Chondrocyte (in vitro differentiated cells): ENCODE results near the gene SMIM20. TPM values are rescaled to one million over a fixed set of nuclear protein-coding genes. Genes with fewer than 3 reads are reported as not detected.

Source experiments
- DNase-seq: peaks from one replicate; pipeline ENCODE4 v3.0.0; 2021; ENCODE audit warnings: mixed read lengths, low spot score
- H3K27ac Mint-ChIP-seq: one replicate; pipeline ENCODE4 v1.8.0; 2021; ENCODE audit warnings: mild to moderate bottlenecking, moderate library complexity, mixed read lengths; ENCODE audit not compliant: unreplicated experiment
- H3K27me3 Mint-ChIP-seq: 2 replicates; pipeline ENCODE4 v1.8.0; 2021; ENCODE audit warnings: low read depth, mixed read lengths
- H3K36me3 Mint-ChIP-seq: 2 replicates; pipeline ENCODE4 v1.8.0; 2021; ENCODE audit warnings: low read depth, mixed read lengths
- H3K4me1 Mint-ChIP-seq: 2 replicates; pipeline ENCODE4 v1.8.0; 2021; ENCODE audit warnings: low read depth, mild to moderate bottlenecking, mixed read lengths
- H3K4me3 Mint-ChIP-seq: one replicate; pipeline ENCODE4 v1.8.0; 2021; ENCODE audit warnings: mild to moderate bottlenecking, moderate library complexity, mixed read lengths; ENCODE audit not compliant: unreplicated experiment
- H3K9me3 Mint-ChIP-seq: 2 replicates; pipeline ENCODE4 v1.8.0; 2021; ENCODE audit warnings: low read depth, mixed read lengths
- total RNA-seq: library from RNA; stranded (reverse); gene quantifications from 3 replicates; pipeline ENCODE4 v1.2.1, GENCODE V29; 2021
- TF ChIP-seq, protein P1 (sequence below): fragments of 200-600 bp; sonication (generic); IDR thresholded peaks from 2 replicates; pipeline ENCODE4 v1.5.0; 2021; ENCODE audit warnings: antibody characterized with exemption, mild to moderate bottlenecking, moderate library complexity

The SMIM20 gene
- total RNA-seq, 1 donor from 2014 or later, result 19.7 TPM

GRCh38 chr4:25913056-25913850 is 767 bp upstream of the SMIM20 start:
- Mint-ChIP-seq H3K27ac (peak overlapping the region; percentile 98), H3K27me3 (no peaks in the 10 kb centered on the region), H3K4me1 (peaks cover 29% of the 10 kb centered on the region), H3K36me3 (no peaks in the 10 kb centered on the region), H3K4me3 (peak overlapping the region; percentile 98), H3K9me3 (no peaks in the 10 kb centered on the region)
- no peak for DNase-seq
- TF ChIP-seq, protein P1, sequence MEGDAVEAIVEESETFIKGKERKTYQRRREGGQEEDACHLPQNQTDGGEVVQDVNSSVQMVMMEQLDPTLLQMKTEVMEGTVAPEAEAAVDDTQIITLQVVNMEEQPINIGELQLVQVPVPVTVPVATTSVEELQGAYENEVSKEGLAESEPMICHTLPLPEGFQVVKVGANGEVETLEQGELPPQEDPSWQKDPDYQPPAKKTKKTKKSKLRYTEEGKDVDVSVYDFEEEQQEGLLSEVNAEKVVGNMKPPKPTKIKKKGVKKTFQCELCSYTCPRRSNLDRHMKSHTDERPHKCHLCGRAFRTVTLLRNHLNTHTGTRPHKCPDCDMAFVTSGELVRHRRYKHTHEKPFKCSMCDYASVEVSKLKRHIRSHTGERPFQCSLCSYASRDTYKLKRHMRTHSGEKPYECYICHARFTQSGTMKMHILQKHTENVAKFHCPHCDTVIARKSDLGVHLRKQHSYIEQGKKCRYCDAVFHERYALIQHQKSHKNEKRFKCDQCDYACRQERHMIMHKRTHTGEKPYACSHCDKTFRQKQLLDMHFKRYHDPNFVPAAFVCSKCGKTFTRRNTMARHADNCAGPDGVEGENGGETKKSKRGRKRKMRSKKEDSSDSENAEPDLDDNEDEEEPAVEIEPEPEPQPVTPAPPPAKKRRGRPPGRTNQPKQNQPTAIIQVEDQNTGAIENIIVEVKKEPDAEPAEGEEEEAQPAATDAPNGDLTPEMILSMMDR, result no peak

DNA sequence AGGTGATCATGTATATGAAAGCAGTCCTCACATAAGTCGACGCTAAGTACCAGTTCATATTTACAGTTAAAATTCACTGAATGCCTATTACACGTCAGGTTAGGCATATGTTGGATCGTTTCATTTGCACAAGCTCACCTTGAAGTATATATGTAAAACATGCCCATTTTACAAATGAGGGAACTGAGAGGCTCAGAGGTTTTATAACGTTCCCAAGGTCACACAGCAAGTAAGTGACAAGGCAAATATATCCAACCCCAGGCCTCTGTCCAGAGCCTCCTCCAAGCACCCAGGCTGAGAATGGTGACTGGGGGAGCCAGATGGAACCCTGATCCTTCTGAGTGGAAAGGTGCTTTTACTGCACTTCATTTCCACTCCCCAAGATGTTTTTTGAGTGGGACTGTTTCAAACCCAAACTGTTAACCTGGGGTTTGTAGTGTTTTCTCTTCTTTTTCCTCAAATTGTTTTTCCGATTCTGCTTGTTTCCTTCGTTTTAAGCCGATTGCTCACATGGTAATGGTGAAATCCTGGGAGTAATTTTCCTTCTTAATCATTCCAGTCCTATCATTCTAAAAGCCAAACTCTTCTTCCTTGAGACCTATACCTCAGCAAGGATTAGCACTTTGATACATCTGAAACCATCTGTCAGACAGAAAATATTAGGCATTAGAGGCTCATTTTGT is 791 bp downstream of the SMIM20 start:
- Mint-ChIP-seq H3K27ac (peak overlapping the region; percentile 74), H3K4me3 (peak overlapping the region; percentile 98), H3K27me3 (no peaks in the 10 kb centered on the region), H3K9me3 (no peaks in the 10 kb centered on the region), H3K4me1 (peaks cover 21% of the 10 kb centered on the region), H3K36me3 (no peaks in the 10 kb centered on the region)
- DNase-seq, result no peak
- TF ChIP-seq, protein P1, result no peak

DNA sequence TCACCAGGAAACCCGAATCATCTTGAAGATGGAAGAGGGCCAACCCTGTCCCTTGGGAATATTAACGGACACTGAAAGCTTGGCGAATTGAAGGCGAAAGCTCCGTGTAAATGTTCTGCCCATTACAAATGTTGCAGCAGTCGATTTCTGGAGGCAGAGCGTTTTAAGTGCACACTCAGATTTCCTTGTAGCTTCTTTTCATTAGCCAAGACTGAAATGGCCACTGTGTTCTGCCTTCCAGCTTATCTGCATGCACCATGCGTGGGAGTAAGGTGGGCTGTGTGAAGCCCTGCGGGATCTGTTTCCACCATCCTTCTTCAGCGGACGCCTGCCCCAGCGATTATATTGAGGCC is 1.3 kb downstream of the SMIM20 start:
- Mint-ChIP-seq H3K36me3 (no peaks in the 10 kb centered on the region), H3K4me1 (peaks cover 21% of the 10 kb centered on the region), H3K27me3 (no peaks in the 10 kb centered on the region), H3K4me3 (peak overlapping the region; percentile 98), H3K27ac (peak overlapping the region; percentile 74), H3K9me3 (no peaks in the 10 kb centered on the region)
- TF ChIP-seq, protein P1, result no peak
- DNase-seq, result no peak

DNA sequence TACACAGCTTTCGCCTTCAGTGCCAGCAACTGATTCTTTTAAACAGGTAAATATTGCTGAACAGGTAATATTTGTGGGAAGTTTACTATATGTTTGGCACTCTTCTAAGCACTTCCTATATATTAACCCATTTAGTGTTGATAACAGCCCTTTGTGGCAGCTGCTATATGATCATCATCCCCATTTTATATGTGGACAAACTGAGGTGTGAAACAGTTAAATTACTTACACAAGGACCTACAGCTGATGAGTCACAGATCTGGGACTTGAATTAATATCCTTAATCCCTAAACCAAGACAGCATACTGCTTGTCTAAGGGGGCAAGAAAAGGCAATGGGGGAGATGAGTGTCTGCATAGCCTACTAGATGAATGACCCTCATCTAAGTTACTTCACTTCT is 2.9 kb downstream of the SMIM20 start:
- no peak for DNase-seq
- Mint-ChIP-seq H3K4me1 (peaks cover 21% of the 10 kb centered on the region), H3K36me3 (peaks cover 2% of the 10 kb centered on the region), H3K9me3 (no peaks in the 10 kb centered on the region), H3K4me3 (no peak overlapping the region), H3K27ac (no peak overlapping the region), H3K27me3 (no peaks in the 10 kb centered on the region)
- TF ChIP-seq, protein P1, result no peak

DNA sequence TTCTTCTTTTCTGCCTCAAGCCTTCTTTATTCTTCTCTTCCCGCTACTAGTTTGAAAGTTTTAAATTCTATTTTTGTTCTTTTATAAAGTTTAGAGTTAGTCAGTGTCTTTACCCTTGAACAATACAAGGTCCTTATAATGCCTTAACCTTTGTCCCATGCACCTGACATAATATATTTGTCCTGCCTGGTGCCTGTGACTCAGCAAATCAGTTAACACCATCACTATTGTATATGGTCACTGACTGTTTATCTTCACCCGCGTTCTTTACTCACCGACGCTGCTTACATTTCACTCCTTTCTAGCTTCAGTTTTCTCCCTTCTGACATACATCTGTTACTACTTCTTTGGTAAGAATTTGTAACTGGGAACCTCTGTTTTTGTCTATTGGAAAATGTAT is 5.7 kb downstream of the SMIM20 start:
- H3K27me3 Mint-ChIP-seq, result no peaks in the 10 kb centered on the region
- TF ChIP-seq, protein P1, result no peak
- no peaks in the 10 kb centered on the region for H3K9me3 Mint-ChIP-seq
- no peak for DNase-seq
- peaks cover 5% of the 10 kb centered on the region for H3K36me3 Mint-ChIP-seq
- no peak overlapping the region for H3K4me3 Mint-ChIP-seq
- H3K4me1 Mint-ChIP-seq, result peaks cover 9% of the 10 kb centered on the region
- H3K27ac Mint-ChIP-seq, result peak overlapping the region; percentile 51
